Body of pancreas (tissue), 4 donors: Measurements from ENCODE around the gene LRRC1. TPM values are rescaled to one million over a fixed set of nuclear protein-coding genes. Genes with fewer than 3 reads are reported as not detected.

Experiments
- ATAC-seq: fragments of 150-250 bp; one replicate; pipeline ENCODE4 v1.9.1; 2016
- DNase-seq, 4 donors: peaks; one replicate each; pipeline ENCODE4 v3.0.0-alpha.2; 2019
- H3K27ac ChIP-seq, 4 donors: fragments of 200-600 bp; sonication (generic); 1 replicate in 3 of 4; 2 replicates in 1 of 4; pipeline versions ENCODE4 v1.5.1 to v1.6.1; 2016 to 2019; ENCODE audit warnings: mild to moderate bottlenecking in 1 of 4, mixed read lengths in 1 of 4, moderate library complexity in 1 of 4
- H3K27me3 ChIP-seq, 2 donors: fragments of 200-600 bp; sonication (generic); one replicate each; pipeline ENCODE4 v1.6.0; 2016; ENCODE audit warnings: mild to moderate bottlenecking in 1 of 2
- H3K36me3 ChIP-seq, 2 donors: fragments of 200-600 bp; sonication (generic); replicated peaks in 1 of 2; 2 replicates each; pipeline ENCODE4 v1.5.1; 2016; ENCODE audit warnings: low read depth in 2 of 2; ENCODE audit not compliant: insufficient read depth in 1 of 2
- H3K4me1 ChIP-seq: fragments of 200-600 bp; sonication (generic); one replicate; pipeline ENCODE4 v1.6.0; 2016
- H3K4me3 ChIP-seq, 2 donors: fragments of 200-600 bp; sonication (generic); 1 replicate in 1 of 2; 2 replicates in 1 of 2; pipeline ENCODE4 v1.5.1; 2016 to 2019
- H3K9me3 ChIP-seq, 3 donors: fragments of 200-600 bp; sonication (generic); 1 replicate in 2 of 3; 2 replicates in 1 of 3; pipeline ENCODE4 v1.5.1; 2016
- CTCF ChIP-seq, 7 experiments: fragments of 450-650 bp in 4 of 7; fragments of 200-600 bp in 3 of 7; sonication (generic) in 3 of 7; IDR thresholded peaks; one replicate each; pipeline ENCODE4 v1.5.1; 2016 to 2019; ENCODE audit warnings: antibody characterized with exemption in 7 of 7
- POLR2A ChIP-seq, 3 donors: fragments of 450-650 bp; IDR thresholded peaks; one replicate each; pipeline ENCODE4 v1.6.1; 2016; ENCODE audit warnings: antibody characterized with exemption in 3 of 3, mild to moderate bottlenecking in 2 of 3
- WGBS, 2 donors: methylation state at CpG; one replicate each; pipeline ENCODE4 v1.1.5; 2017; 5-methylcytosine and 5-hydroxymethylcytosine counted together
- intact Hi-C: fragments of 100-400 bp; cut with DNase I; formaldehyde crosslinking; loops from one replicate; pipeline ENCODE4 v1.15.1; 2023
- total RNA-seq, 2 donors: library from RNA; depleted of rRNA; stranded (reverse); fragments of >200 nt; gene quantifications; one replicate each; pipeline ENCODE4 v1.1.0, GENCODE V29; 2016

LRRC1 gene
- total RNA-seq, 2 donors from 2014 or later = 13.2 to 17.1 TPM

GRCh38 chr6:53857318-53858094 lies 62.7 kb downstream of the LRRC1 start:
- Histone ChIP-seq H3K4me3 (no peak overlapping the region), H3K27me3 (no peaks in the 10 kb centered on the region), H3K9me3 (no peaks in the 10 kb centered on the region), H3K27ac (peak overlapping the region in 2 of 4 donors; percentile 19 to 22), H3K36me3 (no peaks in the 10 kb centered on the region), H3K4me1 (peaks cover 35% of the 10 kb centered on the region)
- intact Hi-C loops = no loop called here
- no peak for DNase-seq
- peak; percentile 42 for ATAC-seq
- WGBS, 2 donors = 68 to 73% methylated on average over 8 of the region's 8 CpGs
- TF ChIP-seq CTCF (IDR thresholded peaks at IDR 0.05) = no peak
- TF ChIP-seq POLR2A (IDR thresholded peaks at IDR 0.05) = no peak

- Histone ChIP-seq H3K9me3 (no peaks in the 10 kb centered on the region), H3K27me3 (no peaks in the 10 kb centered on the region), H3K36me3 (no peaks in the 10 kb centered on the region), H3K4me1 (peaks cover 39% of the 10 kb centered on the region), H3K4me3 (no peak overlapping the region), H3K27ac (no peak overlapping the region)
- intact Hi-C loops = no loop called here
- DNase-seq = no peak
- TF ChIP-seq CTCF (IDR thresholded peaks at IDR 0.05) = no peak
- no peak for TF ChIP-seq POLR2A (IDR thresholded peaks at IDR 0.05)
- no peak for ATAC-seq
Measured at GRCh38 chr6:53858196-53858595, 63.4 kb downstream of the LRRC1 start.

- intact Hi-C loops = no loop called here
- 72 to 73% methylated on average over 3 of the region's 3 CpGs for WGBS, 2 donors
Measured at GRCh38 chr6:53858913-53859312, 64.1 kb downstream of the LRRC1 start.

GRCh38 chr6:53860511-53860910 lies 65.7 kb downstream of the LRRC1 start:
- Histone ChIP-seq H3K36me3 (no peaks in the 10 kb centered on the region), H3K27me3 (no peaks in the 10 kb centered on the region), H3K4me3 (no peak overlapping the region), H3K9me3 (no peaks in the 10 kb centered on the region), H3K27ac (no peak overlapping the region), H3K4me1 (peaks cover 31% of the 10 kb centered on the region)
- ATAC-seq (no peak), DNase-seq (no peak)
- TF ChIP-seq POLR2A (IDR thresholded peaks at IDR 0.05) (no peak), CTCF (IDR thresholded peaks at IDR 0.05) (no peak)
- intact Hi-C loops = no loop called here
- WGBS, 2 donors = 90 to 94% methylated on average over 2 of the region's 2 CpGs

More at GRCh38 chr6:53858913-53859312, 64.1 kb downstream of the LRRC1 start:
- no peak for DNase-seq
- ATAC-seq = no peak
- Histone ChIP-seq H3K9me3 (no peaks in the 10 kb centered on the region), H3K27me3 (no peaks in the 10 kb centered on the region), H3K4me1 (peaks cover 38% of the 10 kb centered on the region), H3K27ac (no peak overlapping the region), H3K4me3 (no peak overlapping the region), H3K36me3 (no peaks in the 10 kb centered on the region)
- TF ChIP-seq CTCF (IDR thresholded peaks at IDR 0.05) (no peak), POLR2A (IDR thresholded peaks at IDR 0.05) (no peak)

- intact Hi-C loops = no loop called here
- WGBS, 2 donors = 91 to 98% methylated on average over 3 of the region's 3 CpGs
- peaks cover 29% of the 10 kb centered on the region for H3K4me1 ChIP-seq
Measured at GRCh38 chr6:53861518-53861917, 66.7 kb downstream of the LRRC1 start.

More at GRCh38 chr6:53861518-53861917, 66.7 kb downstream of the LRRC1 start:
- DNase-seq (no peak), ATAC-seq (no peak)
- Histone ChIP-seq H3K36me3 (no peaks in the 10 kb centered on the region), H3K27me3 (no peaks in the 10 kb centered on the region), H3K4me3 (no peak overlapping the region), H3K9me3 (no peaks in the 10 kb centered on the region), H3K27ac (no peak overlapping the region)
- TF ChIP-seq CTCF (IDR thresholded peaks at IDR 0.05) (no peak), POLR2A (IDR thresholded peaks at IDR 0.05) (no peak)
